Vagina (tissue), 2 donors: ENCODE measurements around the gene ZMYND15.

ENCODE experiments used
- CTCF ChIP-seq, 3 experiments: fragments of 450-650 bp in 2 of 3; fragments of 200-600 bp in 1 of 3; sonication (generic) in 1 of 3; IDR thresholded peaks; one replicate each; pipeline ENCODE4 v1.5.1; 2017 to 2019; ENCODE audit warnings: antibody characterized with exemption in 3 of 3, mild to moderate bottlenecking in 2 of 3, moderate library complexity in 2 of 3
- POLR2A ChIP-seq, 2 donors: fragments of 450-650 bp; IDR thresholded peaks; one replicate each; pipeline ENCODE4 v1.6.1; 2017; ENCODE audit warnings: antibody characterized with exemption in 2 of 2, mild to moderate bottlenecking in 2 of 2, moderate library complexity in 2 of 2
- POLR2AphosphoS5 ChIP-seq, 2 donors: sonication (generic); formaldehyde crosslinking; IDR thresholded peaks; one replicate each; pipeline ENCODE4 v1.9.0; 2017; ENCODE audit warnings: antibody characterized with exemption in 2 of 2, mild to moderate bottlenecking in 2 of 2, low read depth in 1 of 2; ENCODE audit not compliant: insufficient read depth in 1 of 2

GRCh38 chr17:4740584-4740983 is 951 bp downstream of the ZMYND15 start:
- TF ChIP-seq POLR2A (IDR thresholded peaks at IDR 0.05) (no peak), CTCF (IDR thresholded peaks at IDR 0.05) (no peak), POLR2AphosphoS5 (IDR thresholded peaks at IDR 0.05; ENCODE audit: insufficient read depth in 1 of 2, low read depth in 1 of 2) (no peak)
